HS-5 (cell line): ENCODE data around the gene ASPHD1.
A peak's percentile ranks its signal among the peaks of the same experiment; 100 is the strongest.
"Not testable (repeated sequence)": the region's sequence is repeated elsewhere in the genome, so short reads cannot be mapped to it uniquely, and the experiment has no call there.

Source experiments
- DNase-seq: peaks from one replicate; pipeline ENCODE4 v3.0.0-alpha.2; 2012; ENCODE audit warnings: low read depth

Gene ASPHD1

GRCh38 chr16:29900102-29900887 lies at the start of gene ASPHD1:
Gene ASPHD1, plus strand, starts transcription at chr16:29900488. Its CDS starts 484 bp downstream, at chr16:29900972.
- DNase-seq = peak; percentile 74

- no peak for DNase-seq
Observed at GRCh38 chr16:29850998-29851397, 49.3 kb upstream of the ASPHD1 start.

GRCh38 chr16:29852654-29853053 lies 47.6 kb upstream of the ASPHD1 start:
- no peak for DNase-seq

GRCh38 chr16:29854520-29855100 lies 45.7 kb upstream of the ASPHD1 start:
- no peak for DNase-seq

- peak; percentile 25 for DNase-seq
Observed at GRCh38 chr16:29857133-29857760, 43.0 kb upstream of the ASPHD1 start.

GRCh38 chr16:29858149-29858849 lies 42.0 kb upstream of the ASPHD1 start:
- DNase-seq = no peak

GRCh38 chr16:29858974-29859373 lies 41.3 kb upstream of the ASPHD1 start:
- no peak for DNase-seq

GRCh38 chr16:29860218-29860617 lies 40.1 kb upstream of the ASPHD1 start:
- no peak for DNase-seq

- no peak for DNase-seq
Observed at GRCh38 chr16:29862383-29862883, 37.9 kb upstream of the ASPHD1 start.

- peak; percentile 99 for DNase-seq
Observed at GRCh38 chr16:29862884-29863668, 37.2 kb upstream of the ASPHD1 start, which contains the start of gene CDIPT. Gene CDIPT, minus strand, starts transcription at chr16:29863226. Its CDS starts 369 bp downstream, at chr16:29862857.

GRCh38 chr16:29863669-29863984 lies 36.7 kb upstream of the ASPHD1 start:
- DNase-seq = no peak

- DNase-seq = no peak
Observed at GRCh38 chr16:29864205-29864604, 36.1 kb upstream of the ASPHD1 start.

- no peak for DNase-seq
Observed at GRCh38 chr16:29868396-29869009, 31.8 kb upstream of the ASPHD1 start.

GRCh38 chr16:29869067-29869466 lies 31.2 kb upstream of the ASPHD1 start:
- not testable (repeated sequence) for DNase-seq

GRCh38 chr16:29871822-29872546 lies 28.3 kb upstream of the ASPHD1 start:
- DNase-seq = no peak

GRCh38 chr16:29873319-29873718 lies 27.0 kb upstream of the ASPHD1 start:
- DNase-seq = no peak

GRCh38 chr16:29875206-29875605 lies 25.1 kb upstream of the ASPHD1 start:
- no peak for DNase-seq

GRCh38 chr16:29876217-29876593 lies 24.1 kb upstream of the ASPHD1 start:
- DNase-seq = no peak

- no peak for DNase-seq
Observed at GRCh38 chr16:29876594-29877249, 23.6 kb upstream of the ASPHD1 start.
